ENCODE data around the gene FAM222A.
A peak's percentile ranks its signal among the peaks of the same experiment; 100 is the strongest.

FAM222A gene

DNA sequence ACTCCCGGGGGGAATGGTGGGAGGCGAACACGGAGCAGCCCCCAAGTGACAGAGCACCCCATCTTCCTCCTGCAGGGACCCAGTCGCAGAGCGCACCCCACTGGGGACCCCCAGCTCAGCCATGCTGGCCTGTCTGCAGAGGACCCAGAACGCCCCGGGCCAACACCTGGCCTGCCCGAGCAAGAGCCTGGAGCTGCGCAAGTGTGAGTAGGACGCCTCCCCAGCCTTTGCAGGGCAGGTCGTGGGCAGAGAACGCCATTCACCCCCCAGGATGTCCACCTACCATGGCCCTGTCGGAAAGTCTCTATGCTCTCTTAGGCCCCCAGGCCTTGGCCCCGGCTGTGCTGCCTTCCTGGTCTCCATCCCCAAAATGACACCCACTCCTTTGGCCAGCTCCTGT lies 30.4 kb downstream of the FAM222A start:
- TF ChIP-seq EZH2 (IDR thresholded peaks at IDR 0.05) (no peak), FOXP2 (optimal IDR thresholded peaks at IDR 0.05; ENCODE audit: control extremely low read depth, extremely low read length, insufficient read depth) (no peak), POLR2AphosphoS5 (IDR thresholded peaks at IDR 0.05; ENCODE audit: borderline replicate concordance, low read depth, low read length) (no peak)
- Histone ChIP-seq H3K27ac (no peak overlapping the region), H3K4me3 (no peak overlapping the region), H3K9me3 (ENCODE audit: low read depth, low read length) (no peaks in the 10 kb centered on the region), H3K9ac (ENCODE audit: insufficient read length) (no peak overlapping the region), H3K36me3 (ENCODE audit: insufficient read depth, low read length) (no peaks in the 10 kb centered on the region)
- DNase-seq (ENCODE audit: low read depth, low spot score) = no peak

DNA sequence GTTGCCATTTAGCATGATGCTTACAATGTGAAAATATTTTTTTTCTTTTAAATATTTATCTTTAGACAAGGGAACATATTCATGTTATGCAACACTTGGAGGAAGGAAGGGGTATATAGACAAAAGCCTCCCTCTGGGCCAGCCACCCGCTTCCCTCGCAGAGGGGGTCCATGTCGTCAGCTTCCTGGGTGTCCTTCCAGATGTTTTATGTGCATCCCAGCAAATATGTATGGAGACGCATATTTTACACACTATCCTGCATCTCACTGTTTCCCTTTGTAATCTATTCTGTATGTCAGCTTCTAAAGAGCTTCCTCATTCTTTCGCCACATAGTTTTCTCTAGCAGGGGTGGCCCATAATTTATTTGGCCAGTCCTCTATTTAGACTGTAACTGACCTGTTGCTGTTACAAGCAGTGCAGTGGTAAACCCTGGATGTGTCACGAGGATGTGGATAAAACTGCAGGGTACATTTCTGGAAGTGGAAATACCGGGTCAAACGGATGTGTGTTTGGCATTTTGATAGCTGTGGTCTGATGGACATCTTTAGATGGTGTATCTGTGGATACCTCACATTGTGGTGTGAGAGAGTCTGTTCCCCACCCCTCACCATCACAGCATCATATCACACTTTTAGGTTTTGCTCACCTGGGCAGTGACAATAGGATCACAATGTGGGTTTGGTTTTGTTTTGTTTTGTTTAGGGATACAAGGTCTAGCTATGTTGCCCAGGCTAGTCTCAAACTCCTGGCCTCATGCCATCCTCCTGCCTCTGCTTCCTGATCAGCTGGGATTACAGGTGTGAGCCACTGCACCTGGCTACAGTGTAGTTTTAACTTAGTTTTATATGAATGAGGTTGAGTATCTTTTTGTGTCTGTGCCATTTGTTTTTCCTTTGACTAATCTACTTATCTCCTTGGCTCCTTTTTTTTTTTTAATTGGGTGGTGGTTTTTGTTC lies 31.6 kb downstream of the FAM222A start:
- DNase-seq (ENCODE audit: low read depth, low spot score) = peak; percentile 14
- H3K27ac ChIP-seq = no peak overlapping the region
- no peak overlapping the region for H3K9ac ChIP-seq (ENCODE audit: insufficient read length)
- TF ChIP-seq EZH2 (IDR thresholded peaks at IDR 0.05) = no peak
- TF ChIP-seq FOXP2 (optimal IDR thresholded peaks at IDR 0.05; ENCODE audit: control extremely low read depth, extremely low read length, insufficient read depth) = no peak
- no peak for TF ChIP-seq POLR2AphosphoS5 (IDR thresholded peaks at IDR 0.05; ENCODE audit: borderline replicate concordance, low read depth, low read length)
- no peaks in the 10 kb centered on the region for H3K9me3 ChIP-seq (ENCODE audit: low read depth, low read length)
- no peak overlapping the region for H3K4me3 ChIP-seq
- no peaks in the 10 kb centered on the region for H3K36me3 ChIP-seq (ENCODE audit: insufficient read depth, low read length)

DNA sequence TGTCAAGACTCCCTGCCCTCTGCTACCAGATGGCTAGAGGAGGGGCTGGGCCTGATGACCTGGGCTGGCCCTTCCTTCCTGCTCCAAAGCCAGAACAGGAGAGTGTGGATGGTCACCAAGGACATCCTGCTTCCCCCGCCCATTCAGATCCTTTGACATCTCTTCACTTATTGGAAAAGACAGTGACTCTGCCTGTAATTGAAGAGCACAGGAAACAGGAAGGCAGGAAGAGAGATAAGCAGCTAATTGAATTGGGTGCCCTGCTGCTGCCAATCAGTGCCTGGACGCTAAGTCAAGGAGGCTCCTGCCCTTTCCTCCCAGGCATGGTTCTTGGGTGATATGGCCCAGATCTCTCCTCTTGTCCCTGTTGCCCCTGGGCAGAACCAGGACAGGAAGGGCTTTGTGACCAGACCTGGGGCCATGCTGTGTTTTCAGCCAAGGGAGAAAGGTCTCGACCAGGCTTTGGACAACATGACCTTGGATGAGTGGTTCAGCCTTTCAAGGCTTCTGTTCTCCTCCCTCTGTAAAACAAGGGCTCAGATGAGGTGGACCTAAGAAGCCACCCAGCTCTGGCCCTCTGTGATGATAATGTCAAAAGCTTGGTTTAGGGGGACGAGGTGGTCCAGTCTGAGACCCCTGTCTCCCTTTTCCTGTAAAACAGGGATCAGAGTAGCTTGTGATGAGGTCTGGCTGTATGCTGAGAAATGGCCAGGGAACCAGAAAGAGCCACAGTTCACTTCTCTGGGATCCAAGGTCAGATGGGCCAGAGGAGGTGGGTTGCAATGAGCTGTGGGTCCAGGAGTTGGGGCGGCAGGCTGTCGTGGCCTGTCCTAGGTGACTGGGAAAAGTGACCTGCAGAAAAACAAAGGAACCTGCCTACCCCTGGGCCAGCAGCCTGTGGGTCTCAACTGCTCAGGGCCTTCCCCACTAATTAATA lies 38.8 kb downstream of the FAM222A start:
- no peaks in the 10 kb centered on the region for H3K36me3 ChIP-seq (ENCODE audit: insufficient read depth, low read length)
- H3K9ac ChIP-seq (ENCODE audit: insufficient read length) = no peak overlapping the region
- no peak overlapping the region for H3K4me3 ChIP-seq
- no peak overlapping the region for H3K27ac ChIP-seq
- no peak for DNase-seq (ENCODE audit: low read depth, low spot score)
- TF ChIP-seq EZH2 (IDR thresholded peaks at IDR 0.05) (no peak), FOXP2 (optimal IDR thresholded peaks at IDR 0.05; ENCODE audit: control extremely low read depth, extremely low read length, insufficient read depth) (no peak), POLR2AphosphoS5 (IDR thresholded peaks at IDR 0.05; ENCODE audit: borderline replicate concordance, low read depth, low read length) (no peak)
- no peaks in the 10 kb centered on the region for H3K9me3 ChIP-seq (ENCODE audit: low read depth, low read length)

DNA sequence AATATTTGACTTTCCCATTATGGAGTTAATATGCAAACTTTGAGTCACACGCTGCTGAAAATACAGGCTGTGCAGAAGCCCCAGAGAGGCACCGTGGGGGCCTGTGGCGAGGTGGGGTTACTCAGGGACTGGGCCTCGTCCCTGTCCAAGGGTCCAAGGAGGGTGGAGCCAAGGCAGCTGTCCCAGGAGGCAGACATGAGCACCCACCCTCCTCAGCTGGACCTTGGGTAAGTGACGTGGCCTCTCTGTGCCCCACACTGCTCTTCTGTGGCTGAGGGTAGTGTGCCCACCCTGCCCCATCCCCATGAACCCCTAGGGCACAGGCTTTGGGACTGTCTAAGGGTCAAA lies 39.4 kb downstream of the FAM222A start:
- H3K27ac ChIP-seq = no peak overlapping the region
- H3K4me3 ChIP-seq = no peak overlapping the region
- no peak for DNase-seq (ENCODE audit: low read depth, low spot score)
- TF ChIP-seq EZH2 (IDR thresholded peaks at IDR 0.05) (no peak), POLR2AphosphoS5 (IDR thresholded peaks at IDR 0.05; ENCODE audit: borderline replicate concordance, low read depth, low read length) (no peak), FOXP2 (optimal IDR thresholded peaks at IDR 0.05; ENCODE audit: control extremely low read depth, extremely low read length, insufficient read depth) (no peak)
- H3K36me3 ChIP-seq (ENCODE audit: insufficient read depth, low read length) = no peaks in the 10 kb centered on the region
- no peak overlapping the region for H3K9ac ChIP-seq (ENCODE audit: insufficient read length)
- H3K9me3 ChIP-seq (ENCODE audit: low read depth, low read length) = no peaks in the 10 kb centered on the region

DNA sequence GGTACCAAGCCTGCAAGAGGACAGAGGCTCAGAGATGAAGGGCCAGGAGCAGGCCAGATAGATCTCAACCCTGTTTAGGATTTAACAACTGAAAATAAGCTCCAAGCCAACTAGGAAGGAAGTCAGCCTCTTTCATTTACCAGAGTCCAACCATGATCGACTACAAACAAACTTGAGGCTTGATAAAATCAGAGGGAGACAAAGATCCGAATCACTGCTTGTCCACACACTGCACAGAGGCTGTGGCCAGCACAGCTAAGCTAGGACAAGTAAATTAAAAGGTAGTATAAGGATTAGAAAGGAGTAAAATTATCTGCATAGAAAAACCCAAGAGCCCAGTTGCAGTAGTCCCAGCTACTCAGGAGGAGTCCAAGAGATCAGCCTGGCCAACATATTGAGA lies 40.3 kb downstream of the FAM222A start:
- Histone ChIP-seq H3K4me3 (no peak overlapping the region), H3K9ac (ENCODE audit: insufficient read length) (no peak overlapping the region), H3K36me3 (ENCODE audit: insufficient read depth, low read length) (no peaks in the 10 kb centered on the region), H3K27ac (no peak overlapping the region), H3K9me3 (ENCODE audit: low read depth, low read length) (no peaks in the 10 kb centered on the region)
- TF ChIP-seq POLR2AphosphoS5 (IDR thresholded peaks at IDR 0.05; ENCODE audit: borderline replicate concordance, low read depth, low read length) (no peak), EZH2 (IDR thresholded peaks at IDR 0.05) (no peak), FOXP2 (optimal IDR thresholded peaks at IDR 0.05; ENCODE audit: control extremely low read depth, extremely low read length, insufficient read depth) (no peak)
- DNase-seq (ENCODE audit: low read depth, low spot score) = no peak

DNA sequence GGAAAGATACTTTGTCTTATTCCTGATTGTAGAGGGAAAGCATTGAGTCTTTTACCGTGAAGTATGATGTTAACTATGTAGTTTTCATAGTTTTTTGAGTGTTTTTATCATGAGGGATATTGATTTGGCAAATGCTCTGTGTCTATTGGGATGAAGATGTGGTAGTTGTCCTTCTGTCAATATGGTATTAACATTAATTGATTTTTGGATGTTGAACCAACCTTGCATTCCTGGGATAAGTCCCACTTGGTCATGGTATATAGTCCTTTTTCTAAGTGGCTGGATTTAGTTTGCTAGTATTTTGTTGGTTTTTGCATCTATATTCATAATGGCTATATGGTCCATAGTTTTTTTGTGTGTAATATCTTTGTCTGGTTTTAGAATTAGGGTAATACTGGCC lies 42.8 kb downstream of the FAM222A start:
- Histone ChIP-seq H3K9me3 (ENCODE audit: low read depth, low read length) (no peaks in the 10 kb centered on the region), H3K9ac (ENCODE audit: insufficient read length) (no peak overlapping the region), H3K36me3 (ENCODE audit: insufficient read depth, low read length) (no peaks in the 10 kb centered on the region), H3K4me3 (no peak overlapping the region), H3K27ac (no peak overlapping the region)
- TF ChIP-seq POLR2AphosphoS5 (IDR thresholded peaks at IDR 0.05; ENCODE audit: borderline replicate concordance, low read depth, low read length) = no peak
- no peak for TF ChIP-seq FOXP2 (optimal IDR thresholded peaks at IDR 0.05; ENCODE audit: control extremely low read depth, extremely low read length, insufficient read depth)
- no peak for TF ChIP-seq EZH2 (IDR thresholded peaks at IDR 0.05)
- DNase-seq (ENCODE audit: low read depth, low spot score) = no peak

DNA sequence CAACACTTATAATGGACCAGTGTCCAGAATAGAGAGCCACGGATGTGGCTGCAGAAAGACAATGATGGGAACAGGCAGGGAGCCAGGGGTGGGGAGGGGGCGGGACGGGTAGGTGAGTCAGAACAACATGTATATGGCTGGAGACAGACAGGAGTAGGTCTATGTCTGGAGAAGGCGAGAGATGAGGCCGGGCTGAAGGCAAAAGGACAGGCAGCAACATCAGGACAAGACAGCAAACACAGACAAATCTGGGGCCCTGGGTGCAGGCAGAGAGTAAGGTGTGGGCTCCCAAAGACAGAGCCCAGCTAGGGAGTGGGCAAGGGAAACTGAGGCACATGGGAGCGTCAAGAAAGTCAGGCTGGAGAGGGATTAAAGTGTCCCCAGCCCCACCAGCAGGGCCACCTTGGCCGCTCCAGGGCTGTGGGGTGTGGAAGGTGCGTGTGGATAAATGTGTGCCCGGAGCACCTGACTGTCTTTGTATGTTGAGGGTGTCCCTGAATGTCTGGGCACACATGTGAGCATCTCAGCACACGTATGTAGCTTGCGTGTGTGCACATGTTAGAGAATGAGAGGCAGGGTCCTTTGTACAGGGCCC lies 44.1 kb downstream of the FAM222A start:
- Histone ChIP-seq H3K36me3 (ENCODE audit: insufficient read depth, low read length) (no peaks in the 10 kb centered on the region), H3K27ac (no peak overlapping the region), H3K4me3 (no peak overlapping the region), H3K9ac (ENCODE audit: insufficient read length) (no peak overlapping the region), H3K9me3 (ENCODE audit: low read depth, low read length) (no peaks in the 10 kb centered on the region)
- TF ChIP-seq EZH2 (IDR thresholded peaks at IDR 0.05) (no peak), FOXP2 (optimal IDR thresholded peaks at IDR 0.05; ENCODE audit: control extremely low read depth, extremely low read length, insufficient read depth) (no peak), POLR2AphosphoS5 (IDR thresholded peaks at IDR 0.05; ENCODE audit: borderline replicate concordance, low read depth, low read length) (no peak)
- DNase-seq (ENCODE audit: low read depth, low spot score) = no peak
